Keratinocyte (primary cell): ENCODE results near the gene PARM1. TPM values are rescaled to one million over a fixed set of nuclear protein-coding genes. Genes with fewer than 3 reads are reported as not detected.

ENCODE experiments used
- DNase-seq: peaks from one replicate; pipeline ENCODE4 v3.0.0-alpha.2; 2011; ENCODE audit warnings: low read depth, missing footprints, low spot score
- FAIRE-seq: peaks from 2 replicates; lab custom pipeline; 2011; peaks lifted over from hg19 to GRCh38; lab: Jason Lieb, UNC
- H2AFZ ChIP-seq: 2 replicates; pipeline ENCODE4 v1.6.0; 2012; ENCODE audit warnings: low read length, control low read depth, inconsistent platforms; ENCODE audit not compliant: control insufficient read depth
- H3K27ac ChIP-seq: 2 replicates; pipeline ENCODE4 v1.5.1; 2011; ENCODE audit warnings: low read length; ENCODE audit not compliant: control insufficient read depth, insufficient read depth
- H3K27me3 ChIP-seq: 3 replicates; pipeline ENCODE4 v1.6.0; 2011; ENCODE audit warnings: low read length; ENCODE audit not compliant: control insufficient read depth, insufficient read depth; ENCODE audit errors: extremely low read depth
- H3K36me3 ChIP-seq, 2 experiments: 2 replicates in 1 of 2; 3 replicates in 1 of 2; pipeline ENCODE4 v1.5.1; 2011; ENCODE audit warnings: low read length in 2 of 2, mild to moderate bottlenecking in 1 of 2; ENCODE audit not compliant: control insufficient read depth in 2 of 2, insufficient read depth in 2 of 2; ENCODE audit errors: extremely low read depth in 1 of 2
- H3K4me1 ChIP-seq: 3 replicates; pipeline ENCODE4 v1.5.1; 2011; ENCODE audit warnings: low read length; ENCODE audit not compliant: control insufficient read depth, insufficient read depth; ENCODE audit errors: extremely low read depth
- H3K4me2 ChIP-seq: 3 replicates; pipeline ENCODE4 v1.6.0; 2011; ENCODE audit warnings: low read depth, low read length; ENCODE audit not compliant: control insufficient read depth, insufficient read depth; ENCODE audit errors: extremely low read depth
- H3K4me3 ChIP-seq, 3 experiments: fragments of 200-600 bp in 1 of 3; sonication (generic) in 1 of 3; 2 replicates in 2 of 3; 3 replicates in 1 of 3; pipeline ENCODE4 v1.5.1; 2011 to 2016; ENCODE audit warnings: low read length in 3 of 3, mild to moderate bottlenecking in 3 of 3, control low read depth in 2 of 3, inconsistent platforms in 1 of 3, low read depth in 1 of 3, mixed read lengths in 1 of 3, mixed run types in 1 of 3, moderate library complexity in 1 of 3; ENCODE audit not compliant: control insufficient read depth in 2 of 3, insufficient read depth in 2 of 3; ENCODE audit errors: extremely low read depth in 1 of 3
- H3K79me2 ChIP-seq: 2 replicates; pipeline ENCODE4 v1.6.0; 2012; ENCODE audit warnings: low read length; ENCODE audit not compliant: control insufficient read depth, insufficient read depth
- H3K9ac ChIP-seq: 3 replicates; pipeline ENCODE4 v1.6.0; 2011; ENCODE audit warnings: low read length; ENCODE audit not compliant: control insufficient read depth, insufficient read depth; ENCODE audit errors: extremely low read depth
- H3K9me1 ChIP-seq: 3 replicates; pipeline ENCODE4 v1.6.0; 2011; ENCODE audit warnings: low read length; ENCODE audit not compliant: control insufficient read depth, insufficient read depth; ENCODE audit errors: extremely low read depth
- H3K9me3 ChIP-seq: 2 replicates; pipeline ENCODE4 v1.5.1; 2012; ENCODE audit warnings: low read depth, low read length; ENCODE audit not compliant: control insufficient read depth
- H4K20me1 ChIP-seq: 3 replicates; pipeline ENCODE4 v1.6.0; 2011; ENCODE audit warnings: low read length; ENCODE audit not compliant: control insufficient read depth, insufficient read depth; ENCODE audit errors: extremely low read depth
- CTCF ChIP-seq, 3 experiments: IDR thresholded peaks in 1 of 3; conservative IDR thresholded peaks in 1 of 3; optimal IDR thresholded peaks in 1 of 3; 2 replicates in 2 of 3; 3 replicates in 1 of 3; pipeline versions ENCODE3 to v1.5.1; 2011; ENCODE audit warnings: low read length in 3 of 3, mild to moderate bottlenecking in 3 of 3, moderate library complexity in 2 of 3, control low read depth in 1 of 3, inconsistent platforms in 1 of 3; ENCODE audit not compliant: insufficient read depth in 2 of 3; ENCODE audit errors: extremely low read depth in 1 of 3
- EZH2 ChIP-seq: IDR thresholded peaks from one replicate; pipeline ENCODE4 v1.6.1; 2012; ENCODE audit warnings: inconsistent platforms, mild to moderate bottlenecking, low read length, moderate library complexity
- dilution Hi-C: fragments of 300-500 bp; cut with MboI; formaldehyde crosslinking; loops from one replicate; pipeline ENCODE4 v1.7.0; 2020; ENCODE audit warnings: low sequenced_read_pairs; ENCODE audit not compliant: extremely low pct_ligation_motif_present
- polyA plus RNA-seq, 5 experiments: library from polyadenylated mRNA; depleted of rRNA in 3 of 5; stranded (reverse) in 3 of 5; stranded (forward) in 1 of 5; unstranded in 1 of 5; fragments of >200 nt; gene quantifications; 1 replicate in 1 of 5; 2 replicates in 3 of 5; 3 replicates in 1 of 5; pipeline versions ENCODE4 v1.2.1 to v1.2.3, GENCODE V29; 2011 to 2012; ENCODE audit warnings: missing spikeins in 2 of 5, low read depth in 1 of 5, low replicate concordance in 1 of 5

PARM1 gene
- polyA plus RNA-seq, 1 donor (not counting 4 experiments of a cell fraction or from before 2014, with no cell fraction given), result 0.05 TPM

GRCh38 chr4:74950882-74951281, 18.0 kb downstream of the PARM1 start:
- Histone ChIP-seq H4K20me1 (no peaks in the 10 kb centered on the region), H3K9me1 (no peaks in the 10 kb centered on the region), H3K4me3 (no peak overlapping the region), H3K36me3 (no peaks in the 10 kb centered on the region), H3K4me1 (no peaks in the 10 kb centered on the region), H3K27ac (no peak overlapping the region), H3K9me3 (no peaks in the 10 kb centered on the region), H3K27me3 (no peaks in the 10 kb centered on the region), H2AFZ (no peak overlapping the region), H3K9ac (no peak overlapping the region), H3K79me2 (no peaks in the 10 kb centered on the region), H3K4me2 (no peak overlapping the region)
- DNase-seq, result no peak
- dilution Hi-C loops, result no loop called here
- FAIRE-seq, result no peak
- TF ChIP-seq EZH2 (no peak), CTCF (optimal IDR thresholded peaks at IDR 0.05 in 1 of 3, IDR thresholded peaks at IDR 0.05 in 1 of 3, conservative IDR thresholded peaks at IDR 0.05 in 1 of 3; ENCODE audit: extremely low read depth in 1 of 3, insufficient read depth in 2 of 3, low read length in 3 of 3) (no peak)

GRCh38 chr4:74953647-74954046, 20.7 kb downstream of the PARM1 start:
- no peaks in the 10 kb centered on the region for H3K4me1 ChIP-seq
- no peaks in the 10 kb centered on the region for H3K9me3 ChIP-seq
- no peaks in the 10 kb centered on the region for H4K20me1 ChIP-seq
- no peaks in the 10 kb centered on the region for H3K27me3 ChIP-seq
- no peaks in the 10 kb centered on the region for H3K36me3 ChIP-seq
- no peak for DNase-seq
- dilution Hi-C loops, result no loop called here
- H3K79me2 ChIP-seq, result no peaks in the 10 kb centered on the region
- H3K9ac ChIP-seq, result no peak overlapping the region
- TF ChIP-seq EZH2, result no peak
- TF ChIP-seq CTCF (optimal IDR thresholded peaks at IDR 0.05 in 1 of 3, IDR thresholded peaks at IDR 0.05 in 1 of 3, conservative IDR thresholded peaks at IDR 0.05 in 1 of 3; ENCODE audit: extremely low read depth in 1 of 3, insufficient read depth in 2 of 3, low read length in 3 of 3), result no peak
- H3K4me3 ChIP-seq, result no peak overlapping the region
- H2AFZ ChIP-seq, result no peak overlapping the region
- H3K27ac ChIP-seq, result no peak overlapping the region
- FAIRE-seq, result no peak
- no peaks in the 10 kb centered on the region for H3K9me1 ChIP-seq
- H3K4me2 ChIP-seq, result no peak overlapping the region
